ENCODE measurements around the gene ME2. TPM values are rescaled to one million over a fixed set of nuclear protein-coding genes. Genes with fewer than 3 reads are reported as not detected.
A peak's percentile ranks its signal among the peaks of the same experiment; 100 is the strongest.

Gene ME2
- total and polyA plus RNA-seq, 9 of the 15 experiments (the other 6 are each of a cell fraction or from before 2014, with no cell fraction given), result 12.3 to 54.4 (median 36.2) TPM

DNA sequence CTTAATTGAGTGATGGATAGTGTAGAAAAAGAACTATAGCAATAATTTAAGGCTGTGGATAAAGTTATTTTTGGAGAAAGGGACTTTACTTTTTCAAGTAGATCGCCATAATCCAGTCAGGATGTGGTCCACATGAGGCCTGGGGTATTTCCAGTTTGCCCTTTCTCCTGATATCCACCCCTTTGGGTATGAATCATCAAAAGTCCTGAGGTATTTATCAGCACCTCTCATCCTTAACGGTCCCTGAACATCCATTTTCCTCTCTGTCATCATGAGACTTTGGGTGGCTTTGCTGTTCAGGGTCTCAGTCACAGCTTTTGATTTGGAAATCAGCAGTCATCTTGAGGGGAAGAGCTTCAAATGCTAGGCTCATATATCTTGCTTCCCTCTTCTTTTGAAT is 49.6 kb downstream of the ME2 start:
- Histone ChIP-seq H3K9ac (ENCODE audit: insufficient read depth in 1 of 2, low read depth in 2 of 2, low read length in 2 of 2) (no peak overlapping the region), H3K4me1 (replicated peaks in 1 of 2; ENCODE audit: control insufficient read depth in 2 of 2, insufficient read depth in 2 of 2, low read length in 2 of 2) (no peaks in the 10 kb centered on the region; a peak in 2 of 5 replicates), H3K36me3 (ENCODE audit: control insufficient read depth, insufficient read depth, low read length) (peaks cover 25% of the 10 kb centered on the region; the same call in 2 of the 3 replicates), H3K9me3 (replicated peaks; ENCODE audit: control insufficient read depth, insufficient read depth, low read depth, low read length) (peaks cover 8% of the 10 kb centered on the region), H4K20me1 (replicated peaks; ENCODE audit: control insufficient read depth, insufficient read depth, low read length) (no peaks in the 10 kb centered on the region), H3K9me1 (ENCODE audit: control insufficient read depth, insufficient read depth, low read length) (no peaks in the 10 kb centered on the region), H3K27ac (ENCODE audit: extremely low read depth, low read depth, low read length) (peak overlapping the region; percentile 36; the same call in 2 of the 3 replicates), H3K4me2 (ENCODE audit: insufficient read depth, low read length) (no peak overlapping the region), H3K4me3 (no peak overlapping the region), H3K27me3 (ENCODE audit: control insufficient read depth in 2 of 2, insufficient read depth in 2 of 2, low read length in 2 of 2) (no peaks in the 10 kb centered on the region), H3K79me2 (ENCODE audit: control insufficient read depth, insufficient read depth, low read length) (no peaks in the 10 kb centered on the region), H2AFZ (ENCODE audit: low read depth, low read length) (no peak overlapping the region)
- intact Hi-C loops (cut with micrococcal nuclease), result no loop called here
- DNase-seq (ENCODE audit: extremely low read depth in 1 of 4, low spot score in 3 of 4) (peak in 2 of 4 experiments; percentile 23), ATAC-seq (no peak), FAIRE-seq (no peak)
- CTCF ChIA-PET (ENCODE audit: low intra/inter-chr PET ratio), result no interaction called here
- in situ Hi-C loops (cut with MboI), result no loop called here
- TF ChIP-seq COPS2 (conservative IDR thresholded peaks at IDR 0.05) (no peak), ZNF444 (CRISPR knock-in tag; IDR thresholded peaks at IDR 0.05) (no peak), JUND (IDR thresholded peaks at IDR 0.05; ENCODE audit: borderline replicate concordance, low read depth, low read length) (peak; percentile 39; the same call in 1 of the 2 replicates), JUND (tag; IDR thresholded peaks at IDR 0.05; ENCODE audit: borderline replicate concordance, low read depth, low read length) (peak; percentile 17; the same call in 1 of the 3 replicates), GTF2A2 (tag; IDR thresholded peaks at IDR 0.05) (no peak), ZNF696 (CRISPR knock-in tag; conservative IDR thresholded peaks at IDR 0.05) (no peak), HNRNPL (IDR thresholded peaks at IDR 0.05; ENCODE audit: low read depth, low read length) (no peak), EP300 (IDR thresholded peaks at IDR 0.05; ENCODE audit: low read length) (peak; percentile 38; the same call in 1 of the 2 replicates), CBFA2T2 (conservative IDR thresholded peaks at IDR 0.05) (no peak), FOXP1 (CRISPR knock-in tag; IDR thresholded peaks at IDR 0.05) (no peak), ZNF695 (CRISPR knock-in tag; IDR thresholded peaks at IDR 0.05) (no peak), CBX1 (IDR thresholded peaks at IDR 0.05; ENCODE audit: low read depth) (no peak), RBM15 (IDR thresholded peaks at IDR 0.05; ENCODE audit: insufficient read depth, low read length) (no peak)
- TF ChIP-seq, protein P1, sequence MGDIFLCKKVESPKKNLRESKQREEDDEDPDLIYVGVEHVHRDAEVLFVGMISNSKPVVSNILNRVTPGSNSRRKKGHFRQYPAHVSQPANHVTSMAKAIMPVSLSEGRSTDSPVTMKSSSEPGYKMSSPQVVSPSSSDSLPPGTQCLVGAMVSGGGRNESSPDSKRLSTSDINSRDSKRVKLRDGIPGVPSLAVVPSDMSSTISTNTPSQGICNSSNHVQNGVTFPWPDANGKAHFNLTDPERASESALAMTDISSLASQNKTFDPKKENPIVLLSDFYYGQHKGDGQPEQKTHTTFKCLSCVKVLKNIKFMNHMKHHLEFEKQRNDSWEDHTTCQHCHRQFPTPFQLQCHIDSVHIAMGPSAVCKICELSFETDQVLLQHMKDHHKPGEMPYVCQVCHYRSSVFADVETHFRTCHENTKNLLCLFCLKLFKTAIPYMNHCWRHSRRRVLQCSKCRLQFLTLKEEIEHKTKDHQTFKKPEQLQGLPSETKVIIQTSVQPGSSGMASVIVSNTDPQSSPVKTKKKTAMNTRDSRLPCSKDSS (IDR thresholded peaks at IDR 0.05; ENCODE audit: low read depth, partially characterized antibody), result no peak
- no TSS peak for BruUV-seq (replicated peaks)
- POLR2A ChIA-PET, result no interaction called here
- WGBS (ENCODE audit: insufficient coverage, low coverage, missing lambda C conversion rate), result 19% methylated on average over 2 of the region's 2 CpGs

All from K562 (cell line).